NT2/D1 (cell line): ENCODE measurements around the gene HVCN1.

Source experiments
- SUZ12 ChIP-seq: IDR thresholded peaks from 2 replicates; pipeline ENCODE4 v1.6.1; 2011; ENCODE audit not compliant: insufficient read length, insufficient read depth; ENCODE audit errors: extremely low read depth
- YY1 ChIP-seq: IDR thresholded peaks from 2 replicates; pipeline ENCODE4 v1.6.1; 2011; ENCODE audit not compliant: insufficient read length, insufficient read depth
- ZNF274 ChIP-seq: IDR thresholded peaks from 2 replicates; pipeline ENCODE4 v1.6.1; 2011; ENCODE audit warnings: mild to moderate bottlenecking, low read depth, low read length

- no peak for TF ChIP-seq ZNF274
- TF ChIP-seq SUZ12 = no peak
- no peak for TF ChIP-seq YY1
Measured at GRCh38 chr12:110684312-110684836, 4.5 kb downstream of the HVCN1 start.
